Measurements from ENCODE around the gene SLC9A2. TPM values are rescaled to one million over a fixed set of nuclear protein-coding genes. Genes with fewer than 3 reads are reported as not detected.

The SLC9A2 gene
- total and polyA plus RNA-seq, 2 of the 13 experiments (the other 11 are each of a cell fraction or from before 2014, with no cell fraction given): 0.02 TPM; not detected in 1

- intact Hi-C loops (cut with micrococcal nuclease; ENCODE audit: unreplicated experiment): no loop called here
- Histone ChIP-seq H3K27me3 (ENCODE audit: control insufficient read depth in 1 of 2, insufficient read depth in 2 of 2, low read length in 2 of 2) (peaks cover 0 to 4% of the 10 kb centered on the region in 2 experiments; a peak in 2 of 5 replicates), H3K27ac (ENCODE audit: extremely low read length, insufficient read depth, low read length) (no peak overlapping the region), H3K9ac (ENCODE audit: insufficient read depth, low read depth, low read length) (no peak overlapping the region), H3K9me3 (ENCODE audit: low read length) (no peaks in the 10 kb centered on the region), H3K4me1 (ENCODE audit: insufficient read depth, low read length) (no peaks in the 10 kb centered on the region), H3K4me3 (replicated peaks in 1 of 3; ENCODE audit: insufficient read depth in 1 of 3, low read depth in 2 of 3, low read length in 3 of 3) (no peak overlapping the region), H3K4me2 (ENCODE audit: low read depth, low read length) (no peak overlapping the region), H2AFZ (ENCODE audit: low read length) (no peak overlapping the region), H3K36me3 (replicated peaks in 1 of 2; ENCODE audit: control insufficient read depth in 1 of 2, insufficient read depth in 2 of 2, low read length in 2 of 2) (no peaks in the 10 kb centered on the region), H3K79me2 (ENCODE audit: insufficient read depth, low read length) (no peaks in the 10 kb centered on the region), H4K20me1 (ENCODE audit: insufficient read depth, low read length) (no peaks in the 10 kb centered on the region)
- in situ Hi-C loops (cut with HindIII; ENCODE audit: extremely low pct_ligation_motif_present, low pct_unique_long_range_greater_than_20kb): no loop called here
- peak; percentile 28; the same call in 1 of the 3 replicates for ATAC-seq
- ChIA-PET CTCF (ENCODE audit: low intra/inter-chr PET ratio, low total read pairs) (no interaction called here), POLR2A (no interaction called here)
- 21% methylated on average over 4 of the region's 4 CpGs for WGBS (ENCODE audit: low lambda C conversion rate)
- BruUV-seq (replicated peaks): no TSS peak
- FAIRE-seq: no peak
- no peak for TF ChIP-seq ZNF143 (CRISPR knock-in tag; IDR thresholded peaks at IDR 0.05)
- TF ChIP-seq ARID2 (CRISPR knock-in tag; IDR thresholded peaks at IDR 0.05; ENCODE audit: borderline replicate concordance): no peak
- TF ChIP-seq, protein P1, sequence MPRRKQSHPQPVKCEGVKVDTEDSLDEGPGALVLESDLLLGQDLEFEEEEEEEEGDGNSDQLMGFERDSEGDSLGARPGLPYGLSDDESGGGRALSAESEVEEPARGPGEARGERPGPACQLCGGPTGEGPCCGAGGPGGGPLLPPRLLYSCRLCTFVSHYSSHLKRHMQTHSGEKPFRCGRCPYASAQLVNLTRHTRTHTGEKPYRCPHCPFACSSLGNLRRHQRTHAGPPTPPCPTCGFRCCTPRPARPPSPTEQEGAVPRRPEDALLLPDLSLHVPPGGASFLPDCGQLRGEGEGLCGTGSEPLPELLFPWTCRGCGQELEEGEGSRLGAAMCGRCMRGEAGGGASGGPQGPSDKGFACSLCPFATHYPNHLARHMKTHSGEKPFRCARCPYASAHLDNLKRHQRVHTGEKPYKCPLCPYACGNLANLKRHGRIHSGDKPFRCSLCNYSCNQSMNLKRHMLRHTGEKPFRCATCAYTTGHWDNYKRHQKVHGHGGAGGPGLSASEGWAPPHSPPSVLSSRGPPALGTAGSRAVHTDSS (CRISPR knock-in tag; conservative IDR thresholded peaks at IDR 0.05): no peak
- no peak for TF ChIP-seq TOE1 (CRISPR knock-in tag; IDR thresholded peaks at IDR 0.05)
- TF ChIP-seq, protein P2, sequence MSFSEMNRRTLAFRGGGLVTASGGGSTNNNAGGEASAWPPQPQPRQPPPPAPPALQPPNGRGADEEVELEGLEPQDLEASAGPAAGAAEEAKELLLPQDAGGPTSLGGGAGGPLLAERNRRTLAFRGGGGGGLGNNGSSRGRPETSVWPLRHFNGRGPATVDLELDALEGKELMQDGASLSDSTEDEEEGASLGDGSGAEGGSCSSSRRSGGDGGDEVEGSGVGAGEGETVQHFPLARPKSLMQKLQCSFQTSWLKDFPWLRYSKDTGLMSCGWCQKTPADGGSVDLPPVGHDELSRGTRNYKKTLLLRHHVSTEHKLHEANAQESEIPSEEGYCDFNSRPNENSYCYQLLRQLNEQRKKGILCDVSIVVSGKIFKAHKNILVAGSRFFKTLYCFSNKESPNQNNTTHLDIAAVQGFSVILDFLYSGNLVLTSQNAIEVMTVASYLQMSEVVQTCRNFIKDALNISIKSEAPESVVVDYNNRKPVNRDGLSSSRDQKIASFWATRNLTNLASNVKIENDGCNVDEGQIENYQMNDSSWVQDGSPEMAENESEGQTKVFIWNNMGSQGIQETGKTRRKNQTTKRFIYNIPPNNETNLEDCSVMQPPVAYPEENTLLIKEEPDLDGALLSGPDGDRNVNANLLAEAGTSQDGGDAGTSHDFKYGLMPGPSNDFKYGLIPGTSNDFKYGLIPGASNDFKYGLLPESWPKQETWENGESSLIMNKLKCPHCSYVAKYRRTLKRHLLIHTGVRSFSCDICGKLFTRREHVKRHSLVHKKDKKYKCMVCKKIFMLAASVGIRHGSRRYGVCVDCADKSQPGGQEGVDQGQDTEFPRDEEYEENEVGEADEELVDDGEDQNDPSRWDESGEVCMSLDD (CRISPR knock-in tag; IDR thresholded peaks at IDR 0.05; ENCODE audit: borderline replicate concordance): no peak
- DNase-seq (ENCODE audit: low spot score): no peak
These were observed 18.0 kb downstream of the SLC9A2 start for GRCh38 chr2:102637358-102637757.

Measured in HepG2 (cell line).